Measurements from ENCODE around the gene POLA2. TPM values are rescaled to one million over a fixed set of nuclear protein-coding genes. Genes with fewer than 3 reads are reported as not detected.

The POLA2 gene
- total and polyA plus RNA-seq, 9 of the 15 experiments (the other 6 are each of a cell fraction or from before 2014, with no cell fraction given): 2.7 to 134 (median 44.4) TPM

- TF ChIP-seq ETS1 (conservative IDR thresholded peaks at IDR 0.05; ENCODE audit: control insufficient read depth, low read depth, low read length) (no peak), ZNF444 (CRISPR knock-in tag; IDR thresholded peaks at IDR 0.05) (no peak), USF1 (CRISPR knock-in tag; IDR thresholded peaks at IDR 0.05) (no peak), ZNF398 (CRISPR knock-in tag; IDR thresholded peaks at IDR 0.05) (no peak), MYC (IDR thresholded peaks at IDR 0.05; ENCODE audit: low read depth, low read length) (no peak), MYC (CRISPR knock-in tag; IDR thresholded peaks at IDR 0.05; ENCODE audit: borderline replicate concordance, low read depth) (no peak), NR3C1 (CRISPR knock-in tag; IDR thresholded peaks at IDR 0.05) (no peak), SOX6 (IDR thresholded peaks at IDR 0.05) (no peak), ZNF165 (CRISPR knock-in tag; IDR thresholded peaks at IDR 0.05; ENCODE audit: borderline replicate concordance) (no peak), ZNF586 (CRISPR knock-in tag; conservative IDR thresholded peaks at IDR 0.05) (no peak), TAF1 (IDR thresholded peaks at IDR 0.05; ENCODE audit: control insufficient read depth, extremely low read depth, insufficient read depth, low read length, severe bottlenecking) (no peak), SRSF3 (IDR thresholded peaks at IDR 0.05; ENCODE audit: insufficient read depth, low read length) (0 out of 2 replicates have a peak, but pooled peaks have one; percentile 55), RBM39 (optimal IDR thresholded peaks at IDR 0.05; ENCODE audit: low read depth, low read length) (no peak), POLR3A (IDR thresholded peaks at IDR 0.05; ENCODE audit: borderline replicate concordance, extremely low read depth, insufficient read depth, insufficient read length) (no peak), VEZF1 (CRISPR knock-in tag; IDR thresholded peaks at IDR 0.05) (no peak), PKNOX1 (IDR thresholded peaks at IDR 0.05) (peak; percentile 96), JUND (IDR thresholded peaks at IDR 0.05; ENCODE audit: borderline replicate concordance, low read depth, low read length) (no peak), JUND (tag; IDR thresholded peaks at IDR 0.05; ENCODE audit: borderline replicate concordance, low read depth, low read length) (no peak), BDP1 (IDR thresholded peaks at IDR 0.05; ENCODE audit: insufficient read depth, insufficient read length) (no peak), FOXA3 (CRISPR knock-in tag; conservative IDR thresholded peaks at IDR 0.05 in 1 of 2, IDR thresholded peaks at IDR 0.05 in 1 of 2) (no peak), FIP1L1 (IDR thresholded peaks at IDR 0.05; ENCODE audit: low read depth, low read length, poor library complexity, severe bottlenecking) (no peak), ZFP30 (CRISPR knock-in tag; IDR thresholded peaks at IDR 0.05; ENCODE audit: borderline replicate concordance) (no peak)
Measured at GRCh38 chr11:65215441-65216076, 46.2 kb upstream of the POLA2 start (continued).
